AG09319 (cell line): ENCODE data around the gene MTM1.

Experiments used
- DNase-seq: peaks from one replicate; pipeline ENCODE4 v3.0.0-alpha.2; 2010; ENCODE audit warnings: low read depth; ENCODE audit errors: extremely low read depth
- TF ChIP-seq, protein P1 (sequence below): IDR thresholded peaks from 2 replicates; pipeline ENCODE4 v1.5.1; 2011; ENCODE audit warnings: low read depth, mild to moderate bottlenecking, inconsistent platforms, low read length, moderate library complexity

The MTM1 gene

GRCh38 chrX:150712619-150713018 lies 144.2 kb downstream of the MTM1 start:
- TF ChIP-seq, protein P1, sequence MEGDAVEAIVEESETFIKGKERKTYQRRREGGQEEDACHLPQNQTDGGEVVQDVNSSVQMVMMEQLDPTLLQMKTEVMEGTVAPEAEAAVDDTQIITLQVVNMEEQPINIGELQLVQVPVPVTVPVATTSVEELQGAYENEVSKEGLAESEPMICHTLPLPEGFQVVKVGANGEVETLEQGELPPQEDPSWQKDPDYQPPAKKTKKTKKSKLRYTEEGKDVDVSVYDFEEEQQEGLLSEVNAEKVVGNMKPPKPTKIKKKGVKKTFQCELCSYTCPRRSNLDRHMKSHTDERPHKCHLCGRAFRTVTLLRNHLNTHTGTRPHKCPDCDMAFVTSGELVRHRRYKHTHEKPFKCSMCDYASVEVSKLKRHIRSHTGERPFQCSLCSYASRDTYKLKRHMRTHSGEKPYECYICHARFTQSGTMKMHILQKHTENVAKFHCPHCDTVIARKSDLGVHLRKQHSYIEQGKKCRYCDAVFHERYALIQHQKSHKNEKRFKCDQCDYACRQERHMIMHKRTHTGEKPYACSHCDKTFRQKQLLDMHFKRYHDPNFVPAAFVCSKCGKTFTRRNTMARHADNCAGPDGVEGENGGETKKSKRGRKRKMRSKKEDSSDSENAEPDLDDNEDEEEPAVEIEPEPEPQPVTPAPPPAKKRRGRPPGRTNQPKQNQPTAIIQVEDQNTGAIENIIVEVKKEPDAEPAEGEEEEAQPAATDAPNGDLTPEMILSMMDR = no peak
- no peak for DNase-seq

GRCh38 chrX:150715184-150715583 lies 146.8 kb downstream of the MTM1 start:
- TF ChIP-seq, protein P1 = no peak
- no peak for DNase-seq

- TF ChIP-seq, protein P1 = no peak
- DNase-seq = no peak
Measured at GRCh38 chrX:150719621-150720020, 151.2 kb downstream of the MTM1 start.
